ENCODE measurements around the gene MBD5. TPM values are rescaled to one million over a fixed set of nuclear protein-coding genes. Genes with fewer than 3 reads are reported as not detected.

MBD5 gene
- total and polyA plus RNA-seq, 8 donors = 3.2 to 173 (median 26.5) TPM

DNA sequence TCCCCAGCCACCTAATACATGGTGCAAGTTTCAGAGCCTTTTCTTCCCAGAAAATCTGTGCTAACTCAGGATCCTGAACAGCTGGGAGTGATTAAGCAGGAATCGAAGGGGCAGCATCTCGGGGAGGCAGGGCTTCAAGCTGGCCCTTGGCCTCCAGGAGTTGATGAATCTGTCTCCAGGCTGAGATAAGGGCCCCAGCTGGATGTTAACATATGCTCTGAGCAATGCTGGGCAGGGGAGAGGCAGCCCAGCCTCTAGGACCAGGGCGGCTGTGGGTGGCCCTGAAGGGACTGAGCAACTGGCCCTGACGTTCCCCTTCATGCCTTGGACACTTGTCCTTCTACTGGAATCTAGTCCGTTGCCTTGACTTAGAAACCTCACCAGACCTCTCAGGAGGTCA, 539.6 kb downstream of the MBD5 start:
- H3K27me3 ChIP-seq = peaks cover 0 to 5% (median 0%) of the 10 kb centered on the region in 3 donors
- H3K36me3 ChIP-seq = no peaks in the 10 kb centered on the region
- TF ChIP-seq CTCF (IDR thresholded peaks at IDR 0.05) = no peak
- TF ChIP-seq EP300 (IDR thresholded peaks at IDR 0.05) = no peak
- TF ChIP-seq POLR2A (IDR thresholded peaks at IDR 0.05) = no peak
- TF ChIP-seq POLR2AphosphoS5 (IDR thresholded peaks at IDR 0.05) = no peak
- H3K27ac ChIP-seq = no peak overlapping the region
- 57 to 78% (median 64%) methylated on average over 3 to 5 of the region's 5 CpGs for WGBS, 5 donors
- H3K4me3 ChIP-seq = no peak overlapping the region
- no peak for DNase-seq
- H3K9me3 ChIP-seq = peaks cover 0 to 13% (median 4%) of the 10 kb centered on the region in 4 donors
- intact Hi-C loops (cut with DNase I; ENCODE audit: low total_unique reads) = no loop called here
- H3K4me1 ChIP-seq = no peaks in the 10 kb centered on the region

GRCh38 chr2:148561389-148561788, 540.5 kb downstream of the MBD5 start:
- Histone ChIP-seq H3K27me3 (peaks cover 0 to 7% (median 0%) of the 10 kb centered on the region in 3 donors), H3K4me1 (no peaks in the 10 kb centered on the region), H3K27ac (no peak overlapping the region), H3K9me3 (peaks cover 0 to 13% (median 4%) of the 10 kb centered on the region in 4 donors), H3K4me3 (no peak overlapping the region), H3K36me3 (no peaks in the 10 kb centered on the region)
- intact Hi-C loops (cut with DNase I; ENCODE audit: low total_unique reads) = no loop called here
- no peak for DNase-seq
- TF ChIP-seq POLR2AphosphoS5 (IDR thresholded peaks at IDR 0.05) = no peak
- TF ChIP-seq EP300 (IDR thresholded peaks at IDR 0.05) = no peak
- TF ChIP-seq POLR2A (IDR thresholded peaks at IDR 0.05) = no peak
- no peak for TF ChIP-seq CTCF (IDR thresholded peaks at IDR 0.05)
- 73 to 84% (median 76%) methylated on average over 13 to 14 of the region's 14 CpGs for WGBS, 5 donors

- Histone ChIP-seq H3K36me3 (no peaks in the 10 kb centered on the region), H3K4me1 (no peaks in the 10 kb centered on the region), H3K27ac (no peak overlapping the region), H3K9me3 (no peaks in the 10 kb centered on the region), H3K27me3 (peaks cover 0 to 16% (median 0%) of the 10 kb centered on the region in 3 donors), H3K4me3 (no peak overlapping the region)
- TF ChIP-seq POLR2AphosphoS5 (IDR thresholded peaks at IDR 0.05) = no peak
- no peak for TF ChIP-seq POLR2A (IDR thresholded peaks at IDR 0.05)
- TF ChIP-seq EP300 (IDR thresholded peaks at IDR 0.05) = no peak
- TF ChIP-seq CTCF (IDR thresholded peaks at IDR 0.05) = no peak
- 65 to 79% (median 69%) methylated on average over 4 of the region's 4 CpGs for WGBS, 5 donors
- intact Hi-C loops (cut with DNase I; ENCODE audit: low total_unique reads) = no loop called here
- no peak for DNase-seq
Observed at GRCh38 chr2:148565272-148565894, 544.5 kb downstream of the MBD5 start.

Small RNAs within 50 kb of the gene (small RNA-seq; reads per million reads assigned to genes)
- 0 reads per million in 4 donors for gene RF00554

Other genes starting within 250 kb of the MBD5 start
- 10 to 100 TPM; 10.5 to 46.8 (median 14.3) TPM for gene ACVR2A, start 176.1 kb upstream of the MBD5 start, total RNA-seq
- 1 to 10 TPM; 1.9 to 5.8 (median 2.3) TPM for gene ACVR2A, start 176.1 kb upstream of the MBD5 start, polyA plus RNA-seq
- gene ORC4, start 354 bp upstream of the MBD5 start, total RNA-seq = 10 to 100 TPM in 3 of 5 donors, 1 to 10 TPM in 2; 4.9 to 86.1 (median 40.9) TPM
- gene ORC4, start 354 bp upstream of the MBD5 start, polyA plus RNA-seq = 10 to 100 TPM in 1 of 3 donors, 1 to 10 TPM in 2; 7.5 to 10.4 (median 8.8) TPM

All from stomach (tissue), 9 donors.